ENCODE data around the gene RNASE8.

RNASE8 gene

DNA sequence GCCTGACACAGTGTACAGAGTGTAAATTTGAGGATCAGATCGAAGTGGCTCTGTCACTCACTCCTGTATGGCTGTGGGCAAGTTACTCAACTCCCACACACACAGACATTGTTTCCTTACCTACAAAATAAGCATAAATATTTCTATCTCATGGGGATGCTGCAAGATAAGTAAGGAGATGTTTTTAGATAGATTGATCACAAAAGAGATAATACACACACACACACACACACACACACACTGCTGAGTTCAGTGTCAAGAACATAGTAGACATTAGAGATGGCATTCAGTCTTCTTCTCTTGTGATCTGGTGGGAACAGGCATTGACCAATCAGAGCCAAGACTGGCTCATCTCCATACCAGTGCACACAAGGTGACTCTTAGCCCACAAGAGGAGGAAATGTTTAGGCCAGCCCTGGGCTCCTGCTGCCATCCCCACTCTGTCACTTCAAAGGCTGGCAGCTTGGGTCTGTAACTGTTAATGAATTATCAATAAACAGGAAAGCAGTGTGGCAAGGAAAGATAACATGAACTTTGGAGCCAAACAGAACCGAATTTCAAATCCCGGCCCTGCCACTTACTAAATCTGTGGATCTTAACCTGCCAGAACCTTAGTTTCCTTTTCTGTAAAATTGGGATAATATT is 3.4 kb upstream of the RNASE8 start:
- no peak for DNase-seq

DNA sequence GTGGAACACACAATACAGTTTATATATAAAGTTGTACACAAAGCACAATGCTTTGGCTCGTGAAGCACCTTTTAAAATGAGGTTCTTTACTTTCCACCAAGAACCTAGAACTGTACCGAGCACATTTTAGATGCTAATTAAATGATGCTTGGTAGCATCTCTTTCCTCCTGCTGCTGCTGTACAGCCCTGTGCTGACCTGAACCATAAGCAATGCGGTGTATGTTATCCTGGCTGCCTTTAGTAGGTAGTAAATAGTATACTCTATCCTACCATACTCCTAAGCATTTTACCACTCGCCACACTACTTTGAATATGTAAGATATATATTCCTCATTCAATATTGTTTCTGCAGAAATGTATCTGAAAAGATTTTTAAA is 2.9 kb upstream of the RNASE8 start:
- DNase-seq, result no peak

DNA sequence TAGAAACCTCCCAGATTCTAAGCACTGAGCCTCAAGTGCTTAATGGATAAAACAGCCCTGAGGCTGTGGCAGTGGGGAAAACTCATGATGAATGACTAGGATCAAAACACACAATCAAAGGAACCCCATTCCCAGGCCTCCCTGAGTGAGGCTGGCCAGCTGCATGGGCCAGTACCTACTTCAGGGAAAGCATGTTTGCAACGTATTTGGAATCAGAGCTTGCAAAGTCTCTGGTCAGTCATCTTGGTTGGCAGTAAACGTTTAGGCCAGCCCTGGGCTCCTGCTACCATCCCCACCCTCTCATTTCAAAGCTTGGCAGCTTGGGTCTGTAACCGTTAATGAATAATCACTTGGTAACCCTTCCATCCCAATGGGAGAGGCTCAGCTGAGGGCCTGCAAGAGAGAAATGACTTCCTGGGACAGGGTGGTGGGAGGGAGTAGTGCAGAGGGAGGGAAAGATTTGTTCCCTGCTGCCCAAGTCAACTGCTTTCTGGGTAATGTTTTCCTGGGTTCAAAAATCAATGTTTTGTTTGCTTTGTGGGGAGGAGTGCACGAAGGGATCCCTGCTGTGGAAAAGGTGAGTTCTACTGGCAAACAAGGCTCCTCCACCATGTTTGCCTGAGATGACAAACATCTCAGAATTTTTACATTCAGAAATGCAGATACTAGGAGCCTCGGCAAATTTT is 2.0 kb upstream of the RNASE8 start:
- DNase-seq, result no peak

DNA sequence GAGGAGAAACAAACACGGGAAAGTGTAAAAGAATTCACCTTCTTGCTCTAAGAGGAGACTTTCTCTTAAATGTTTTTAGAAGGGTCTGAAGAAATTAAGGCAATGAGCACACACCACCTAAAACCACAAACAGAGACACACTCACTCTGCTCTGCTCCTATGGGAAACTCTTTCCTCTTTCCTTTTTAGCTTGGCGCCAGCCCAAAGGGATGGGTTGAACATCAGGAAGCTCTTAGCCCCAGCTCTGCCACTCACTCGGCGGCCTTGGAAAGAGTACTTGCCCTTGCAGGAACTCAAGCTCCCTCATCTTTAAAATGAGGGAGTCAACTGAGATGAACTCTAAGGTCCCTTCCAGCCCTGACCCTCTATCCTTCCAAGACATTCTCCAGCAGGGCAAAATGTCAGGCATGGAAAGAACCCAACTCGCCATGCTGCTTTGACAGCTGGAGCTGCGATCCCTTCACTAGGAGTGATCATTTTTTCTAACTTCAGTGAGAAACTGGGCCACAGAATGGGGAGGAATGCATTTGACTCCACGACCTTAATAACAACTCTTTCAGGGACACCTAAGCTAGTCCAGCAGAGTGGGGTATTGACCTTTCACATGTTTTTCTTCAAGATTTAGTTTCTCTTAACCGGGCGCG is 980 bp upstream of the RNASE8 start:
- no peak for DNase-seq

DNA sequence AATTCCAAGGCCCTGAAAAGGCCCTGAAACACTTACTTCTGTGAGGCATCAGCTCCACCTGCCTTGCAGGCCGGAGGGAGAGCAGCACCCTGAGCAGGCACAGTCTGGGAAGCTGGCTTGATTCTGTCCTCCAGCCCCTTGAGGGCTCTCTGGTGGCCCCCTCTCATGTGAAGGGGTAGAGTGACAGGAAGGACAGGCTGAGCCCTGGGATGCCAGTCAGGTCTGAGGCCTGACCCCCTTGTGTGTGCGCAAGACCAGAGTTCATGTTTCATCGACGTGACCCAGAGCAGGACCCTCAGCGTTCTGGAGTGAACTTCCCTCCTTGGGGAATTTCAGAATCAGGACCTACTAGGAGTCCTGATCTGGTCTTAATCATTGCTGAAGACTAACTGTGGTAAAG is 1.3 kb downstream of the RNASE8 start:
- DNase-seq, result no peak

DNA sequence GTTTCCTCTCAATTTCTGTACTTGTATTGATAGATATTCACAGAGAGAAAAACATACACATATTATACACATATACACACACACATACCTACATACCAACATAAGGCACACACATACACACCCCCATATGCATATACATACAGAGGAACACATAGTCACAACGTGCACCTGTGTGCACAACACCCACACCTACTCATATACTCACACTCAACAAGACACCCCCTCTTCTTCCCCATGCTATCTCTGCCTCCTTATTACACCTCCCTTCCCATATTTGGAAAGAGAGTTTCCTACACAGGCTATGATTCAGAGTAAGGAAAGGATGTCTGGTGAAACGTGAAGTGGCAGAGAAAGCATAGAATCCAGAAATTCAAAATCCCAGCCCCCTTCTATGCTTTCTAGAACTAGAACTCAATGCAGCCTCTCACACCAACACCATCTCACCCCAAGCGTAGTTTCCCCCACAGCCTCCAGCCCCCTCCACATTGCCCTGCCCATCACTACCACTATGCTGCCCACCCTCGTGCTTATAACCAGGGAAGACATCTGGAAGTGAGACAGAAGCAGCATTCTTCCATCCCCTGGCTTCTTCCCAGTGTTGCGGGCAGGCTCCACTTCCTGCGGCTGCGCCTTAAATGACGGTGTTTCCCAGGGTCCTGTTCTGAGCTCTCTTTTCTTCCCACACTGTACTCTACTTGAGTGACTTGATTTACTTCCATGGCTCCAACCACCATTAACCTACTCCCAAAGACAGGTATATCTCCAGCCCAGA is 2.4 kb downstream of the RNASE8 start:
- no peak for DNase-seq

DNA sequence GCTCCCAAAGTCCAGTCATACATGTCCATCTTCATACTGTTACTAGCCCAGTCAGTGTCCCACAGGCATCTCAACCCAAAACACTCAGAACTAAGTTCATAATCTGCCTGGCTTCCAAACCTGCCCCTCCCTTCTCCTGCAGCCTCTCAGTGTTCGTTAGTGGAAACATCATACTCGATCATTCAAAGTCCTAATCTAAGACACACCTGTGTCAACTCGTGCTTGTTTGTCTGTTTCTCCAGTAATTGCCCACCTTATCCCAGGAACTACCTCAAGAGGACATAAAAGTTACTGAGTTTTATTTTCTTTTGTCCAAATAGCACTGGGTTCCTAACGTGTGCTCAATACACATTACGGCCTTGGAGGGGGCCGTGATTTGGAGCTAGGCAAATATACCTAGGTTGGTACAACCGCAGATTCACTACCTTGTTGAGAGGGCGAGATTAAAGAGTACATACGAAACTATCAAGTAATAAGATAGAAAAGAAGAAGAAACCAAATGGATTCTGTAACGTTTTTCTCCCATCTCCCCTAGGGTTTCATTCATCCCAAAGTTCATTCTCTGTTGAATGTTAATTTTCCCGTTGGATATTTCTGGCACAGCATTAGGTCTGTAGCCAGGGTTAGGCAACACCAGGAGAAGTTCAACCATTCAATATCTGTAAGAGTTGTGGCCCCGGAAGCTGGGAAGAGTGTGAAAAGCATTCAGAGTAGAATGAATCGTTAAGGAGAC is 3.2 kb downstream of the RNASE8 start:
- no peak for DNase-seq

DNA sequence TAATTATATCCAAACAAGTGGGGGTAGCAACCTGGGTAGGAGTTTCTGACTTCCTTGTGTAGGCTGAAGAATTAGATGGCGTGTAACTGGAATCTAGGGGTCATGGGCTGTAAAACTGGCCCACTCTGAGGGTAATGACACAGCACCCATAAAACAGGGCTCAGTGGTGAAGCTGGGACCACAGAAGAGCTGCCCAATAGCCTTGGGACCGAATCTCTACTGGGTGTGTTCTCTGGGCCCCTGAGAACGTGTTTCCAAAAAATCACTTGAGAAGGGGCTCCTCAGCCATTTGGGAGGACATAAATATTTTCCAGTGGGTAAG is 3.7 kb downstream of the RNASE8 start:
- no peak for DNase-seq

DNA sequence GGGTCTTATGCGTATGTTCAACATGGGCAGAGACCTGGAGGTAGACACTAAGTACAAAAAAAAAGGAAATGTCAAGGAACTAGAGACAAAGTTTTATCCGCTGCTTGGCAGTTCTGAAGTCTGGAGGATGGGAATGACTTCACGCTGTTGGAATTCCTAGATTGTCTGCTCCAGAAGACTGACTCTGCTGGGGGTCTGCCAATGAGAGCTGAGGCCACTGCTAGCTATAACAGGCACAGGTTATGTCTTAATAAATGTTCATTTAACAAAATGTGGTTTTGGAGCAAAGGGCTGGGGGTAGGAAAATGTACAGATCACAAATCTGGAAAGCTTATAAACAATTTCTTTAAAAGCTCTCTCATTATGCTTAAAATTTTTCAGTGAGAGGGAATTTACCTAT is 5.9 kb downstream of the RNASE8 start:
- DNase-seq, result no peak

DNA sequence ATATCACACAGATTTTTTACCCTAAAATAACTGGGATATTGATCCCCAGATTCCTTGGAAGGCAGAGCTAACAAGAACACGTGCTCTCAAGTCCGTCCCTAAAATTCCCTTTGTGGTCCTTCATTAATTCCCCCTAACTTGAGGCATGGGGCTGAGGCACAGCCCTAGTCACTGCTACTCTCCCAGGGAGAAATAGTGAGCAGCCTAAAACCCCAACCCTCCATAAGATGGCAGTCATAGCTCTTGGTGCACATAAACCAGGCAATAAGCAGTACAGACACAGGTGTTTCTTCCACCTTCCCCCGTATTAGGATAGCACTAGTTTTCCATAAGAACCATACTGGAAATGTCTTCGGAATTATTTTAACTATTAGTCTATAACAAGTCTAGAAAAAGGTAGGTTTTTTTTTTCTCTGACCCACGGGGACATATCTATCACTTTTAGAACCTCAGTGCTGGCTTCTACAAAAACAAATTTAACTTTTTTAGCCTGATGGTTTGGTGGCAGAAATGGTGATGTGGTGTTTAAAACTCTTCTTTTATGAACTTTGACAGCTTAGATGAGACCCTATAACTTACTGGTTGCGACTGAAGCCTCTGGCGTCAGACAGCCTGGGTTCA is 9.4 kb downstream of the RNASE8 start:
- DNase-seq, result no peak

DNA sequence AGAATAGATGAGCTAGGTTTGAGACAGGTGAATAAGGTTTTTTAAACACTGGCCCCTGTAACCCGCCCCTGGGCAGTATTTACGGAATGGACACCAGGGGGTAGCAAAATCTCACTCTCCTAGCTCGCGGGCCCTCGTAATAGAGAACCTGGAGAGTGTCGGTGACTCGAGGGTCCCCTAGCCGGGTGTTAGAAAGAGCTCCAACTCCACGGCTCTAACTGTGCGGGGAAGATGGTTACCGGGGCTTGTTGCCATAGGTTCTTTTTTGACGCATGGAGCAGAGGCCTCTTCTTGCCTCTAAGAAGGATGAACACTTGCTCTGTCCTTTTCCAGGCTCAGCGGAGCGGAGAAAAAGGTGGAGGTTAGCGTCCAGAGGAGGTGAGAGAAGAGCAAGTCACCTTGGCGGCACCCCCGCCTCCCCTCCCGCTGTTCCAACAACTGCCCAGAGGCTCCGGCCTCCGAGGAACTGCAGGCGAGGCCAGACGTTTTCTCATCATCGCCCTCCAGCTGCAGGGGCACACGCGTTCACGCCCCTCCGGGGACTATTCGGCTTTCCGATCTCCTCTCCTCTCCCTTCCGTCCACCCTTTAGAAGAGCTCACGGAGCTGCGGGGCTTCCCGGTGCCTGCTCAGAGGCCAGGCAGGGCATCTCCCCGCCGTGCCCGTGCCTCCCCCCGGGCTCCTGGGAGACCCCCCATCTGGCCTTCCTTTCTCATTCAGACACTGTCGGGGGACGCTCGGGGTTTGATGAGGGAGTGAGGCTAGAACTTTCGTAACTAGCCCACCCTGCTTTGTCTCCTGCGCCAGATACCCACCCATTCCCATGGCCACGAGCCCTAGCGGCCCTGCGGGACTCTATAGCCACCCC is 11.1 kb downstream of the RNASE8 start:
- DNase-seq, result no peak

DNA sequence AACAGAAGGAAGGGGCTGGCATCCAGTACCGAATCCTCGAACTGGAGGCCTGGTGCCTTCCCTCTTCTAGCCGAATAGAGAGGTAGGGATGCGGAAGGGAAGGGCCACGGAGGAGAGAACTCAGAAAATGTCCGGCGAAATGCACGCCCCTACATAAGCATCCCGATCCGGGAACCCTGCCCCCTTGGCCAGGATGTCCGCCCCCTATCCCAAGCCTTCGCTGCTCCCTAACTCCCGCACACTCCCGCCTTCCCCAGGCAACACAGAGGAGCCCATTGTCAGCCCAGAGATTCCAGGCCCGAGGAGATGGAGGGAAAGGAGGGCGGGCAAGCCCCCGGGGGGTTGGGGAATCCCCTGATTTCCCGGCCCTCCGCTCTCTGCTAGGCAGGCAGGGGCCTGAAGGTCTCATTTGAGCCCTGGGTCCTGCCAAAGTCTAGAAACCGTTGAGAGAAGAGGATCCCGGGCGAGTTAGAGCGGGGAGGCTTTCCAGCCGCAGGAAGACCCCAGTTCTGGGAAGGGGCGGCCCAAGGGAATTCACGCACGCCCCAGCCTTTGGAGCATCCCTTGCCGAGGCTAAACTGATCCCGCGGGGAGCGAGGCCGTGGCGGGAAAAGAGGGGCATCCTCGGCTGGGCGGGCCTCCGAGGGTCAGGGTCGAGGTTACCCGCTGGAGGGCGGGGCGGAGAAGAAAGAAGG is 11.9 kb downstream of the RNASE8 start:
- no peak for DNase-seq

DNA sequence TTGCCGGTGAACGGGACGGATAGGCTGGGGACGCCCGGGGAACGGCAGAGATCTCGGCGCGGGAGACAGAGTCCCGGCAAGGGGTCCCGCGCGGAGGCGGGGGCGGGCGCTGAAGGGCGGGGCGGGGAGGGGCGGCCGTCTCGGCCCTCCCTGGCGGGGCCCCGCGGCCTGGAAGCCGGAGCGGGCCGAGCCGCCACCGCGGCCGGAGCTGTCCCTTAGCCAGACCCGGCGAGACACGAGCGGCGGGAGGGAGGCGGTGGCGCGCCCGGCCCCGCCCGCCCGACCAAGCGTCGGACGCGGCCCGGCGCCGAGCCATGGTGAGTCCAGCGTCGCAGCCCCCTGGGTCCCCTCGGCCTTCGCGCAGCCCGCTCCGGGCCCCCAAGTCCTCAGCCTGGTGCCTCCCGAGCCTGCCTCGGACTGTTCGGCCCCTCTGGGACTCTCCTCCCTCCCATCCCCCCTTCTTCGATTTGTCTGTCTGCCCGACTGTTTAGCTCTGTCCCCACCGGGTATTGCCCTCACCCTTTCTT is 12.5 kb downstream of the RNASE8 start, which contains the start of gene ARHGEF40:
ARHGEF40 (plus strand) TSS at position 222 of the 527 bp plus-strand sequence; CDS start at position 315, 93 bp downstream.
- no peak for DNase-seq

DNA sequence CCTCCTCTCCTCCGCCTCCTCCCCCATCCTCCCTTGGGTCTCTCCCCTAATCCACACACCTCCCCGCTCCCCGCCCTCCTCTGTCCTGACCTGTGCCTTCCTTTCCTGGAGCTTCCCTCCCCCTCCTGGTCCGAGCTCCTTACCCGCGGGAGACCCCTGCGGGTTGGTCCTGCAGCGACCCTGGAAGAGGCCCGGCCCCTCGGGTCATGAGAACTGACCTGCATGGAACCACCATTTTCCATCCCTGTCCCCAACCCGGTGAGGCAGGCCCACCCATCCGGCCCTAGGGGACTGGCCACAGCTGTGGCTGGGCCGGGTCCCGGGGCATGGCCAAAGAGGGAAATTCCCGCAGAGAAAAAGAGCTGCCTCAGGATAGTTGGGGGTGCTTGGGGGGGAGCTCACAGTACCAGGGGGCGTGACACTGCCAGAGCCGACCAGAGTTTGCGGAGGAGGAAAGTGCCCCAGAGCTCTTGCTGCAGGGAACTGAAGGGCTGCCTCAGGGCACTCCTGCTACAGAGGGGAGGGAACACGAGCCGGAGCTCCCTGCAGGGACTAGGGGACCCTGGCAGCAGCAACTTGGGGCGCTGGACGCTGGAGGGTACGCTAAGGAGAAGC is 13.1 kb downstream of the RNASE8 start:
- DNase-seq, result no peak

DNA sequence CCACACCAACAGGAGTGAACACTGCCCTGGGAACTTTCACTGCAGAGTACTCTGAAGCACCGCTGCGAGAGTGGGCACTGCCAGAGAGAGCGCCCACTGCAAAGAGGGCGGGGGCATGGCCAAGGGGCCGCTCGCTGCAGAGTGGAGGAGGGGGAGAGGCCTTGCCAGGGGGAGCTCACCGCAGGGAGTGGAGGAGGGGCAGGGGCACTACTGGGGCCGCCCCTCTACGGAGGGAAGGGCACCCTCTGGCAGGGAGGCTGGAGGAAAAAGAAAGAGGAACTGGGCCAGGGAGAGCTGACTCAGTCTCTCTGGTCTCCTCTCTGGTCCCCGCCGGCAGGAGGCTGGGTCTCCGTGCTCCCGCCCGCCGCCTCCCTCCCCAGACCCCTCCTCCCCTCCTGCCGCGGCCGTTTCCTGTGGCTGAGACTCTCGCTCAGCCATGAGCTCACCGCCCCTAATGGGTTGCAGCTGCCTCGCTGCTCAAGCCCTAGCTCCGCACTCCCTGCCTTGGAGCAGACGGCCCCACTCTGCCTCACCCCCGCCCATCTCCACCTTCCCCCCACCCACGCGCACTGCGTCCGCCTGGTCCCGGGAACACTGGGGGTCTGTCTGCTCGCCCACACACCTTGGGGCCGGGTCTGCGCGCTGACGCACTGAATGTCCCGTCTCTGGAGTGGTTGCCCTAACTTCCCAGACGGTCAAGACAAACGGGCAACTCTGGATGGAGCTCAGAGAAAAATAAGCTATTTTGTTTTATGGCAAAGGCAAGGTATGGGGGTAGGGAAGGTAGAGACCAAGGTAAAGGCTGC is 13.8 kb downstream of the RNASE8 start:
- no peak for DNase-seq

DNA sequence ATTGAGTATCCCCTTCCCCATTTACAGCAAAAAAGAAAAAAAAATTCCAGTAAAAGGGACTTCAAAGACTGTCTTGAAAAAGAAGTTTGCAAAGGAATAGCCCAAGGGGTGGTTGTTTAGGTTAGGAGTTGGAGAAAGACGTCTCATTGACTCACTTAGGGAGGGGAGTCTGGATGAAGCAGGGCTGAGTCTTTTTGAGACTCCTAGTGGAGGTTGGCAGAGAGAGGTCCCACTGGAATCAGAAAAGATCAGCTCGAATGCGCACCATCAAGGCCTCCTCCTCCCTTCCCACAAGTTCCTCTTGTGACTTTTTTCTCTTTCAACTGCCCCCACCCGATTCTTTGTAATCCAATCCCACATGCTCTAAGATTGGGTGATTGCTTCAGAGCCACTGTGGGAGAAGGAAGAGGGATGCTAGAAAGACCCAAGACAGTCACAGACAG is 14.4 kb downstream of the RNASE8 start:
- no peak for DNase-seq

DNA sequence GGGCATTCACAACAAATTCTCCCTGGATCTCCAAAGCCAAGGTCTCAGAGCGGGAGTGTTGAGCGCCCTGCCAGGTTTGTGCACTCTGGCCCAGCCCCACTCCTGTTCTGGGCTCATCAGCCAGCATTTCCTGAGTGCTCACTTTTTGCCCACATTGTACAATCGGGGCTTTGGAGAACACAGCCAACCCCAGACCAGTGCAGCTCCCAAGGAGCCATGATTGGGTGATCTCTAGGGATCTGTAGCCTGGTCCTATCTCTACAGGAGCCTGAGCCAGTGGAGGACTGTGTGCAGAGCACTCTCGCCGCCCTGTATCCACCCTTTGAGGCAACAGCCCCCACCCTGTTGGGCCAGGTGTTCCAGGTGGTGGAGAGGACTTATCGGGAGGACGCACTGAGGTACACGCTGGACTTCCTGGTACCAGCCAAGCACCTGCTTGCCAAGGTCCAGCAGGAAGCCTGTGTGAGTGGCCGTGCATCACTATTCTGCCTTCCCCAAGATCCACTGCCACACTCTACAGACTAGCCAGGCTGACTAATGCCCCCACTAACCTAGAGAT is 15.2 kb downstream of the RNASE8 start:
- DNase-seq, result no peak

DNA sequence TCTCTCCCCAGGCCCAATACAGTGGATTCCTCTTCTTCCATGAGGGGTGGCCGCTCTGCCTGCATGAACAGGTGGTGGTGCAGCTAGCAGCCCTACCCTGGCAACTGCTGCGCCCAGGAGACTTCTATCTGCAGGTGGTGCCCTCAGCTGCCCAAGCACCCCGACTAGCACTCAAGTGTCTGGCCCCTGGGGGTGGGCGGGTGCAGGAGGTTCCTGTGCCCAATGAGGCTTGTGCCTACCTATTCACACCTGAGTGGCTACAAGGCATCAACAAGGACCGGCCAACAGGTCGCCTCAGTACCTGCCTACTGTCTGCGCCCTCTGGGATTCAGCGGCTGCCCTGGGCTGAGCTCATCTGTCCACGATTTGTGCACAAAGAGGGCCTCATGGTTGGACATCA is 16.3 kb downstream of the RNASE8 start:
- DNase-seq, result no peak
